GM18909 (cell line): ENCODE measurements around the gene DDX51.
"Not testable (repeated sequence)": the region's sequence is repeated elsewhere in the genome, so short reads cannot be mapped to it uniquely, and the experiment has no call there.

Source experiments
- ATAC-seq: cut with Tn5 transposase; IDR thresholded peaks from one replicate; pipeline ENCODE4 v1.9.1; 2021; ENCODE audit warnings: mild to moderate bottlenecking; ENCODE audit not compliant: unreplicated experiment, poor library complexity

Gene DDX51

GRCh38 chr12:132125736-132126135 is 18.4 kb downstream of the DDX51 start:
- ATAC-seq: no peak

GRCh38 chr12:132124766-132125425 is 19.2 kb downstream of the DDX51 start:
- no peak for ATAC-seq

- no peak for ATAC-seq
Measured at GRCh38 chr12:132123970-132124765, 20.0 kb downstream of the DDX51 start.

GRCh38 chr12:132121283-132121682 is 22.8 kb downstream of the DDX51 start:
- ATAC-seq: no peak

GRCh38 chr12:132118876-132119275 is 25.2 kb downstream of the DDX51 start:
- no peak for ATAC-seq

- no peak for ATAC-seq
Measured at GRCh38 chr12:132117558-132117875, 26.6 kb downstream of the DDX51 start.

GRCh38 chr12:132116709-132117557 is 27.2 kb downstream of the DDX51 start:
- ATAC-seq: no peak

GRCh38 chr12:132115500-132115899 is 28.6 kb downstream of the DDX51 start:
- no peak for ATAC-seq

- ATAC-seq: no peak
Measured at GRCh38 chr12:132114667-132115066, 29.5 kb downstream of the DDX51 start.

- no peak for ATAC-seq
Measured at GRCh38 chr12:132111654-132112304, 32.3 kb downstream of the DDX51 start.

- ATAC-seq: no peak
Measured at GRCh38 chr12:132110677-132111076, 33.4 kb downstream of the DDX51 start.

- no peak for ATAC-seq
Measured at GRCh38 chr12:132109741-132110140, 34.4 kb downstream of the DDX51 start.

- ATAC-seq: no peak
Measured at GRCh38 chr12:132108211-132108832, 35.8 kb downstream of the DDX51 start.

- no peak for ATAC-seq
Measured at GRCh38 chr12:132106921-132107320, 37.2 kb downstream of the DDX51 start.

- no peak for ATAC-seq
Measured at GRCh38 chr12:132105467-132105866, 38.7 kb downstream of the DDX51 start.

GRCh38 chr12:132103542-132104308 is 40.4 kb downstream of the DDX51 start:
- no peak for ATAC-seq

GRCh38 chr12:132103072-132103471 is 41.0 kb downstream of the DDX51 start:
- not testable (repeated sequence) for ATAC-seq

- ATAC-seq: no peak
Measured at GRCh38 chr12:132102297-132102696, 41.8 kb downstream of the DDX51 start.

GRCh38 chr12:132100306-132101065 is 43.6 kb downstream of the DDX51 start:
- no peak for ATAC-seq
